HG02571 (cell line): ENCODE data around the gene FDX2.
A peak's percentile ranks its signal among the peaks of the same experiment; 100 is the strongest.

Experiments
- ATAC-seq: cut with Tn5 transposase; IDR thresholded peaks from one replicate; pipeline ENCODE4 v1.9.1; 2021; ENCODE audit warnings: mild to moderate bottlenecking, moderate library complexity; ENCODE audit not compliant: unreplicated experiment

The FDX2 gene

GRCh38 chr19:10305139-10305806, 10.5 kb downstream of the FDX2 start:
- ATAC-seq = no peak

DNA sequence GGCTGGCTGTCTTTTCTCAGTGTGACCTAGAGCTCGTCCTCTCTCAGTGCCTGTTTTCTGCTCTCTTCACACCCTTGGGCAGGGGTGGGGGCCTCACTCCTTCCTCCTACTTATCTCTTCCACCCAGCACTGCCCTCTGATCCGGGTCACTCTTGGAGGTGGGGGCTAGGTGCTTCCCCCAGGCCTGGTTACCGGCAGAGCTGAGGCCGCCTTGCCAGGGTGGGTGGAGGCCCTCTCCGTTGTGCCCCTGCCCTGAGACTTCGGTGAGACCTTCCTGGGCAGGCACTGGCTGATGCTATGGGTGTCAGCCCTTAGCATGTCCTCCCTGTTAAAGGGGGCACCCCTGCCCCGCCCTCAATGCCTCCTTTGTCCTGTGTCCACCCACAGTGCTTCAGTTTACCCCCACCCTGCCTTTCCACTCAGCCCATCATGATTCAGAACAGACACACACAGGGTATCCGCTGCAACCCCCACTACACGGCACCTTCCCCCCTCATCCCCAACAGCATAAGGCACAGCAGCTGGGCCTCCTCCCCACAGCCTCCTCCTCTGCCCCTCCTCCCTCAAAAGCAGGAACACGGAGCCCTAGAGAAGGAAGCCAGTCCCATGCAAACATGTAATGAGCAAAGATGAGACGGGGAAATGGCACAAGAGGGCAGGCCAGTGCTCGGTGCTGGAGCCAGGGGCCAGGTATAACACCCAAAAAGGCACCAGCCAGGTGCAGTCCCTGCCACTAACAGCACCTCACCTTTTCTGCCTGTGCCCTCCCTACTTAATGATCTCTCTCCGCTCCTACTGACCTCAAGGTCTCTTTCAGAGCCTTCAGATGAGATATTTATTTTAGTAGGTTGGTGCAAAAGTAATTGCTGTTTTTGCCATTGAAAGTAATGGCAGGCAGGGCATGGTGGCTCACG, 16.0 kb downstream of the FDX2 start:
- no peak for ATAC-seq

- ATAC-seq = no peak
Measured at GRCh38 chr19:10295847-10296591, 19.8 kb downstream of the FDX2 start.

- ATAC-seq = peak; percentile 41
Measured at GRCh38 chr19:10295305-10295846, 20.4 kb downstream of the FDX2 start.

DNA sequence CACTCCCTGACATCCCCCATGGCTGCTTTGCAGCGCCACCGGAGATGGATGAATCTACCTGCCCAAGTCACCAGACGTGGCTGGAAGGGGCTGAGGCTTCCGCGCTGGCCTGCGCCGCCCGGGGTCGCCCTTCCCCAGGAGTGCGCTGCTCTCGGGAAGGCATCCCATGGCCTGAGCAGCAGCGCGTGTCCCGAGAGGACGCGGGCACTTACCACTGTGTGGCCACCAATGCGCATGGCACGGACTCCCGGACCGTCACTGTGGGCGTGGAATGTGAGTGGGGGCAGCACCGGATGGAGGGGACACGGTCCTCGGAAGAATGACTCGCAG, 21.5 kb downstream of the FDX2 start:
- no peak for ATAC-seq

DNA sequence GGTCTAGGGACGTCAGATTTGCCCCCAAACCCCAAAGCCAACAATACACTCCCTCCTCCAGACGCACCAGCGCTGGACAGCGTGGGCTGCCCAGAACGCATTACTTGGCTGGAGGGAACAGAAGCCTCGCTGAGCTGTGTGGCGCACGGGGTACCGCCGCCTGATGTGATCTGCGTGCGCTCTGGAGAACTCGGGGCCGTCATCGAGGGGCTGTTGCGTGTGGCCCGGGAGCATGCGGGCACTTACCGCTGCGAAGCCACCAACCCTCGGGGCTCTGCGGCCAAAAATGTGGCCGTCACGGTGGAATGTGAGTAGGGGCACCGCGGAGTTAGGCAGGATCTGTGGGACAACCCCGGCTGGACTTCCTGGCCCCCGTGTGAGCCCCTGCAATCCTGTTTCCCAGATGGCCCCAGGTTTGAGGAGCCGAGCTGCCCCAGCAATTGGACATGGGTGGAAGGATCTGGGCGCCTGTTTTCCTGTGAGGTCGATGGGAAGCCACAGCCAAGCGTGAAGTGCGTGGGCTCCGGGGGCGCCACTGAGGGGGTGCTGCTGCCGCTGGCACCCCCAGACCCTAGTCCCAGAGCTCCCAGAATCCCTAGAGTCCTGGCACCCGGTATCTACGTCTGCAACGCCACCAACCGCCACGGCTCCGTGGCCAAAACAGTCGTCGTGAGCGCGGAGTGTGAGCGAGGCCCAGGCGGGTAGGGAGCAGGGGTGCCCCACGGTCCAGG, 22.0 kb downstream of the FDX2 start:
- no peak for ATAC-seq

DNA sequence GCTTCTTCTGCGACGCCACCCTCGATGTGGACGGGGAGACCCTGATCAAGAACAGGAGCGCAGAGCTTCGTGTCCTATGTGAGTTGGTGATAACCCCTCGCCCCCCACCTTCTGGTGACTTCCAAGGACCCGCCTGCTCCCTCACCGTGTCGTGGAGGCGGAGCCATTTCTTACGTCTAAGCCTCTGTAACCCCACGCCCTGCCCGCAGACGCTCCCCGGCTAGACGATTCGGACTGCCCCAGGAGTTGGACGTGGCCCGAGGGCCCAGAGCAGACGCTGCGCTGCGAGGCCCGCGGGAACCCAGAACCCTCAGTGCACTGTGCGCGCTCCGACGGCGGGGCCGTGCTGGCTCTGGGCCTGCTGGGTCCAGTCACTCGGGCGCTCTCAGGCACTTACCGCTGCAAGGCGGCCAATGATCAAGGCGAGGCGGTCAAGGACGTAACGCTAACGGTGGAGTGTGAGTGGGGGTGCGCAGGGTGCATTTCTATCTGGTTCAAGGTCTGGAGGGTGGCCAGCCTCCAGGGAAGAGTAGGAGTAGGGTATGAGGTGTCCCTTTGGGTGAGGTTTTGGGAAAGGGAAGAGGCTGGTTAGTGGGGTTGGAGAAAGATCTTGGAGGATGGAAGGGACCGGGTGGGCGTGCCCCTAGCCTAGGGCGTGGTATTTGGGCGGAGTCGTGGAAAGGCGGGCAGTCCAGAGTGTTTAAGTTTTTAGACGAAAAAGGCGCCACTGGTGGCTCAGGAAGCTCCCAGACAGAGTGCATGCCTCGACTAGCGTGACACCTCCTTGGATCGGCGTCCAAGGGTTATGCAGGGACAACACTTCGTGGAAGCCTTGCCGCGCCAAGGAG, 22.8 kb downstream of the FDX2 start:
- no peak for ATAC-seq

DNA sequence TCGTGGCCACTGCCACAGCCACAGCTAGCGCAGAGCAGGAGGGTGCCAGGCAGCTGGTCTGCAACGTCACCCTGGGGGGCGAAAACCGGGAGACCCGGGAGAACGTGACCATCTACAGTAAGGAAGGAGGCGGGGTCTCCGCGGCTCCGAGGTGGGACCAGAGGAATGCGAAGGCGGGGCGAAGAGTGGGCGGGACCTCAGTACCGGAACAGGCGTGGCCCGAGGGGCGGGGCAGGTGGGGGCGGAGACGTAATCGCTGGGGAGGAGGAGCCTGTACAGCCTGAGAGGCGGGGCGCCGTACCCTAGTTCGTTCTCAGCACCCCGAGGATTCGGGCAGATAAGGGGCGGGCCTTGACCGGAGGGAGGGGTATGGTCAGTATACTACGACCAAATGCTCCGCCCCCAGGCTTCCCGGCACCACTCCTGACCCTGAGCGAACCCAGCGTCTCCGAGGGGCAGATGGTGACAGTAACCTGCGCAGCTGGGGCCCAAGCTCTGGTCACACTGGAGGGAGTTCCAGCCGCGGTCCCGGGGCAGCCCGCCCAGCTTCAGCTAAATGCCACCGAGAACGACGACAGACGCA, 23.5 kb downstream of the FDX2 start:
- ATAC-seq = no peak

GRCh38 chr19:10291554-10292205, 24.1 kb downstream of the FDX2 start:
- ATAC-seq = no peak

DNA sequence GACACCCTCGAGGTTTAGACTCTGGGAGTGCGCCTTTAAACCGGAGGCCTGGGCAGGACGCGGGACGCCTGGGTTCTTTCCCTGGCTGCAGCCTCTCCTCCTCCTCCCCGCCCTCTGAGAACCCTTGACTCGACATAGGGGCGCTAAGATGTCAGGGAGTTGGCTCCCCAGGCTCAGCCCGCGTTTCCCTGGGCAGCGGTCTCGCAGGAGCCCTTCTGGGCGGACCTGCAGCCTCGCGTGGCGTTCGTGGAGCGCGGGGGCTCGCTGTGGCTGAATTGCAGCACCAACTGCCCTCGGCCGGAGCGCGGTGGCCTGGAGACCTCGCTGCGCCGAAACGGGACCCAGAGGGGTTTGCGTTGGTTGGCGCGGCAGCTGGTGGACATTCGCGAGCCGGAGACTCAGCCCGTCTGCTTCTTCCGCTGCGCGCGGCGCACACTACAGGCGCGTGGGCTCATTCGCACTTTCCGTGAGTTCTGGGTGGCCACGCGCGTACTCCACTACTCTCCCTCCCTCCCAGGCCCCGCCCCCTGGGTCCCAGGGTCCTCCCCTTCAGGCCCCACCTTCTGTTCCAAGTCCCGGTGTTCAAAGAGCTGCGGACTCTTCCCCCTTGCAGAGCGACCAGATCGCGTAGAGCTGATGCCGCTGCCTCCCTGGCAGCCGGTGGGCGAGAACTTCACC, 24.8 kb downstream of the FDX2 start:
- no peak for ATAC-seq

GRCh38 chr19:10290357-10290875, 25.4 kb downstream of the FDX2 start:
- ATAC-seq = no peak

- ATAC-seq = no peak
Measured at GRCh38 chr19:10289836-10290356, 25.9 kb downstream of the FDX2 start, which contains the start of gene ICAM5. Gene ICAM5, plus strand, starts transcription at chr19:10289952. Its CDS starts 92 bp downstream, at chr19:10290044.

DNA sequence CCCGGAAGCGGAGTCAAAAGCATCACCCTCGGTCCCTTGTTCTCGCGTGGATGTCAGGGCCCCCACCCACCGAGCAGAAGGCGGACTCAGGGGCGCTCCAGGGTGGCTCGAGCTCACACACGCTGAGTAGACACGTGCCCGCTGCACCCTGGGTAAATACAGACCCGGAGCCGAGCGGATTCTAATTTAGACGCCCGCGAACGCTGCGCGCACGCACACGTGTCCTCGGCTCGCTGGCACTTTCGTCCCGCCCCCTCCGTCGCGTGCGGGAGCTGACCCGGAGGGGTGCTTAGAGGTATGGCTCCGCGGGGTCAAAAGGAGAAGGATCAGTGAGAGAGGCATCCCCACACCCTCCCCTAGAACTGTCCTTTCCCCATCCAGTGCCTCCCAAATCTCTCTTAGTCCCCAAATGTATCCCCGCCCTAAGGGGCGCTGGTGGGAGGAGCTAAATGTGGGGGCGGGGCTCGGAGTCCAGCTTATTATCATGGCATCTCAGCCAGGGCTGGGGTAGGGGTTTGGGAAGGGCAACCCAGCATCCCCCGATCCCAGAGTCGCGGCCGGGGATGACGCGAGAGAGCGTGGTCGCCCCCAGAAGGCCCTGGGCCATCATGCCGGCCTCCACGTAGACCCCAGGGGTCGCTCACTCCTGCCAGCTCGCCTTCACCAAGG, 26.5 kb downstream of the FDX2 start:
- no peak for ATAC-seq

GRCh38 chr19:10288662-10289166, 27.1 kb downstream of the FDX2 start:
- ATAC-seq = no peak

GRCh38 chr19:10286803-10287737, 28.7 kb downstream of the FDX2 start, which contains the start of gene ICAM4:
Gene ICAM4, plus strand, starts transcription at chr19:10286955. Its CDS starts 58 bp downstream, at chr19:10287013.
- no peak for ATAC-seq

DNA sequence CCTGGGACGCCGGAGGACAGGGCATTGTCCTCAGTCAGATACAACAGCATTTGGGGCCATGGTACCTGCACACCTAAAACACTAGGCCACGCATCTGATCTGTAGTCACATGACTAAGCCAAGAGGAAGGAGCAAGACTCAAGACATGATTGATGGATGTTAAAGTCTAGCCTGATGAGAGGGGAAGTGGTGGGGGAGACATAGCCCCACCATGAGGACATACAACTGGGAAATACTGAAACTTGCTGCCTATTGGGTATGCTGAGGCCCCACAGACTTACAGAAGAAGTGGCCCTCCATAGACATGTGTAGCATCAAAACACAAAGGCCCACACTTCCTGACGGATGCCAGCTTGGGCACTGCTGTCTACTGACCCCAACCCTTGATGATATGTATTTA, 30.4 kb downstream of the FDX2 start:
- ATAC-seq = no peak
